Activated CD4-positive, alpha-beta T cell treated with anti-CD3 and anti-CD28 coated beads, Interleukin-2, Interleukin-4, amounts not matched to agents 100 ng/mL and 50 ng/mL, durations not matched to agents 16 hours and 8 hours (primary cell): Measurements from ENCODE around the gene NPIPB9.
A peak's percentile ranks its signal among the peaks of the same experiment; 100 is the strongest.
"Not testable (repeated sequence)": the region's sequence is repeated elsewhere in the genome, so short reads cannot be mapped to it uniquely, and the experiment has no call there.

Experiments used
- DNase-seq: peaks from one replicate; pipeline ENCODE4 v3.0.0-alpha.2; 2020; ENCODE audit warnings: low spot score

NPIPB9 gene

GRCh38 chr16:28751487-28751886 is at the start of gene NPIPB9:
NPIPB9 (plus strand) TSS chr16:28751787.
- DNase-seq, result not testable (repeated sequence)

GRCh38 chr16:28704246-28704645 is 47.3 kb upstream of the NPIPB9 start:
- not testable (repeated sequence) for DNase-seq

- not testable (repeated sequence) for DNase-seq
These were observed 40.1 kb upstream of the NPIPB9 start, which contains the start of gene EIF3C for GRCh38 chr16:28711220-28712083. EIF3C (plus strand) TSS chr16:28711464; CDS start chr16:28711687, 223 bp downstream.

GRCh38 chr16:28722852-28723650 is 28.5 kb upstream of the NPIPB9 start:
- not testable (repeated sequence) for DNase-seq

- DNase-seq, result not testable (repeated sequence)
These were observed 20.3 kb upstream of the NPIPB9 start for GRCh38 chr16:28731253-28731652.

- DNase-seq, result not testable (repeated sequence)
These were observed 19.0 kb upstream of the NPIPB9 start for GRCh38 chr16:28732455-28733124.

GRCh38 chr16:28739787-28740186 is 11.8 kb upstream of the NPIPB9 start:
- DNase-seq, result not testable (repeated sequence)

- DNase-seq, result not testable (repeated sequence)
These were observed 11.0 kb upstream of the NPIPB9 start for GRCh38 chr16:28740631-28741030.

- DNase-seq, result not testable (repeated sequence)
These were observed 10.3 kb upstream of the NPIPB9 start for GRCh38 chr16:28741295-28741694.

- not testable (repeated sequence) for DNase-seq
These were observed 4.8 kb upstream of the NPIPB9 start for GRCh38 chr16:28746618-28747350.

- DNase-seq, result peak; percentile 17
These were observed 1.6 kb upstream of the NPIPB9 start for GRCh38 chr16:28749997-28750465.

GRCh38 chr16:28750469-28751067 is 1.0 kb upstream of the NPIPB9 start:
- not testable (repeated sequence) for DNase-seq

- DNase-seq, result not testable (repeated sequence)
These were observed 30.1 kb downstream of the NPIPB9 start for GRCh38 chr16:28781697-28782096.

GRCh38 chr16:28782357-28782756 is 30.8 kb downstream of the NPIPB9 start:
- DNase-seq, result not testable (repeated sequence)

GRCh38 chr16:28802235-28803019 is 50.8 kb downstream of the NPIPB9 start:
- DNase-seq, result peak; percentile 86

- not testable (repeated sequence) for DNase-seq
These were observed 56.0 kb downstream of the NPIPB9 start for GRCh38 chr16:28807445-28808120.

GRCh38 chr16:28820016-28820415 is 68.4 kb downstream of the NPIPB9 start:
- DNase-seq, result no peak

- DNase-seq, result not testable (repeated sequence)
These were observed 69.0 kb downstream of the NPIPB9 start for GRCh38 chr16:28820546-28820945.

GRCh38 chr16:28821874-28822519 is 70.4 kb downstream of the NPIPB9 start:
- DNase-seq, result no peak
